ENCODE data around the gene CD151. TPM values are rescaled to one million over a fixed set of nuclear protein-coding genes. Genes with fewer than 3 reads are reported as not detected.

Gene CD151
- total RNA-seq, 2 experiments from 2014 or later: 0.28 to 0.84 TPM

GRCh38 chr11:884578-885070, 51.9 kb downstream of the CD151 start:
- no peaks in the 10 kb centered on the region for H4K20me1 ChIP-seq (ENCODE audit: insufficient read depth, low read length)
- no peak overlapping the region for H3K4me3 ChIP-seq (ENCODE audit: low read depth, low read length, poor library complexity, severe bottlenecking)
- intact Hi-C loops (cut with micrococcal nuclease; ENCODE audit: unreplicated experiment): no loop called here
- ChIA-PET POLR2A (no interaction called here), CTCF (ENCODE audit: unreplicated experiment) (no interaction called here)
- no peak overlapping the region for H3K27ac ChIP-seq (ENCODE audit: low read depth, low read length, poor library complexity, severe bottlenecking)
- TF ChIP-seq EZH2phosphoT487 (IDR thresholded peaks at IDR 0.05; ENCODE audit: borderline replicate concordance, low read depth, low read length): no peak
- TF ChIP-seq CTCF (conservative IDR thresholded peaks at IDR 0.05; ENCODE audit: low read length): no peak
- H3K79me2 ChIP-seq (ENCODE audit: insufficient read depth, low read depth, low read length): no peaks in the 10 kb centered on the region
- H3K4me1 ChIP-seq (ENCODE audit: insufficient read depth, low read length, poor library complexity, severe bottlenecking): no peaks in the 10 kb centered on the region
- H3K9me2 ChIP-seq (ENCODE audit: insufficient read depth, low read length): no peaks in the 10 kb centered on the region
- no TSS peak for BruUV-seq (replicated peaks)
- H3K36me3 ChIP-seq (ENCODE audit: insufficient read depth, low read length): peaks cover 54% of the 10 kb centered on the region
- no peak for DNase-seq (ENCODE audit: low spot score)
- no peak overlapping the region for H3K4me2 ChIP-seq (ENCODE audit: low read length)
- no peak overlapping the region for H2AFZ ChIP-seq (ENCODE audit: low read length)
- no peaks in the 10 kb centered on the region for H3K9me3 ChIP-seq (ENCODE audit: low read length)

GRCh38 chr11:886568-886967, 53.8 kb downstream of the CD151 start:
- Histone ChIP-seq H3K27ac (ENCODE audit: low read depth, low read length, poor library complexity, severe bottlenecking) (no peak overlapping the region), H4K20me1 (ENCODE audit: insufficient read depth, low read length) (no peaks in the 10 kb centered on the region), H3K9me2 (ENCODE audit: insufficient read depth, low read length) (no peaks in the 10 kb centered on the region), H3K4me3 (ENCODE audit: low read depth, low read length, poor library complexity, severe bottlenecking) (no peak overlapping the region), H3K4me2 (ENCODE audit: low read length) (no peak overlapping the region), H3K36me3 (ENCODE audit: insufficient read depth, low read length) (peaks cover 41% of the 10 kb centered on the region), H2AFZ (ENCODE audit: low read length) (no peak overlapping the region), H3K9me3 (ENCODE audit: low read length) (no peaks in the 10 kb centered on the region), H3K4me1 (ENCODE audit: insufficient read depth, low read length, poor library complexity, severe bottlenecking) (no peaks in the 10 kb centered on the region), H3K79me2 (ENCODE audit: insufficient read depth, low read depth, low read length) (no peaks in the 10 kb centered on the region)
- intact Hi-C loops (cut with micrococcal nuclease; ENCODE audit: unreplicated experiment): no loop called here
- CTCF ChIA-PET (ENCODE audit: unreplicated experiment): no interaction called here
- BruUV-seq (replicated peaks): no TSS peak
- DNase-seq (ENCODE audit: low spot score): no peak
- TF ChIP-seq CTCF (conservative IDR thresholded peaks at IDR 0.05; ENCODE audit: low read length) (no peak), EZH2phosphoT487 (IDR thresholded peaks at IDR 0.05; ENCODE audit: borderline replicate concordance, low read depth, low read length) (no peak)
- POLR2A ChIA-PET: interaction anchor here (0.6 kb wide), 1 partner anchor 392 kb away, joined by 3 read pairs; no protein-coding TSS in a partner anchor

- Histone ChIP-seq H3K4me1 (ENCODE audit: insufficient read depth, low read length, poor library complexity, severe bottlenecking) (no peaks in the 10 kb centered on the region), H3K4me3 (ENCODE audit: low read depth, low read length, poor library complexity, severe bottlenecking) (no peak overlapping the region), H3K9me2 (ENCODE audit: insufficient read depth, low read length) (no peaks in the 10 kb centered on the region), H3K79me2 (ENCODE audit: insufficient read depth, low read depth, low read length) (no peaks in the 10 kb centered on the region), H3K27ac (ENCODE audit: low read depth, low read length, poor library complexity, severe bottlenecking) (no peak overlapping the region), H3K36me3 (ENCODE audit: insufficient read depth, low read length) (peaks cover 35% of the 10 kb centered on the region), H4K20me1 (ENCODE audit: insufficient read depth, low read length) (no peaks in the 10 kb centered on the region), H3K9me3 (ENCODE audit: low read length) (no peaks in the 10 kb centered on the region), H2AFZ (ENCODE audit: low read length) (no peak overlapping the region), H3K4me2 (ENCODE audit: low read length) (no peak overlapping the region)
- ChIA-PET CTCF (ENCODE audit: unreplicated experiment) (no interaction called here), POLR2A (no interaction called here)
- no peak for TF ChIP-seq EZH2phosphoT487 (IDR thresholded peaks at IDR 0.05; ENCODE audit: borderline replicate concordance, low read depth, low read length)
- TF ChIP-seq CTCF (conservative IDR thresholded peaks at IDR 0.05; ENCODE audit: low read length): no peak
- no TSS peak for BruUV-seq (replicated peaks)
- intact Hi-C loops (cut with micrococcal nuclease; ENCODE audit: unreplicated experiment): no loop called here
- no peak for DNase-seq (ENCODE audit: low spot score)
These were observed 54.8 kb downstream of the CD151 start for GRCh38 chr11:887589-887988.

Small RNA genes within 50 kb of the gene (small RNA-seq; reads per million reads assigned to genes)
- gene SNORA52: not detected

Other genes starting within 250 kb of the CD151 start
- 18.7 and 20.9 TPM in 2 replicates for gene IRF7, start 217.0 kb upstream of the CD151 start, total RNA-seq (2014; rRNA removed; shearing (Covaris generic))
- 15.8 and 16.6 TPM in 2 replicates for gene IRF7, start 217.0 kb upstream of the CD151 start, total RNA-seq (2022)
- gene CDHR5, start 208.0 kb upstream of the CD151 start, total RNA-seq (2014; rRNA removed; shearing (Covaris generic)): not detected in 2 replicates
- not detected in 2 replicates for gene CDHR5, start 208.0 kb upstream of the CD151 start, total RNA-seq (2022)
- gene SCT, start 205.8 kb upstream of the CD151 start, total RNA-seq (2014; rRNA removed; shearing (Covaris generic)): not detected in 2 replicates
- not detected in 2 replicates for gene SCT, start 205.8 kb upstream of the CD151 start, total RNA-seq (2022)
- 0.16 and 2.2 TPM in 2 replicates for gene DRD4, start 195.7 kb upstream of the CD151 start, total RNA-seq (2014; rRNA removed; shearing (Covaris generic))
- gene DRD4, start 195.7 kb upstream of the CD151 start, total RNA-seq (2022): 3.1 and 3.5 TPM in 2 replicates
- gene DEAF1, start 137.7 kb upstream of the CD151 start, total RNA-seq (2014; rRNA removed; shearing (Covaris generic)): 35.6 and 42.7 TPM in 2 replicates
- gene DEAF1, start 137.7 kb upstream of the CD151 start, total RNA-seq (2022): 63.0 and 66.2 TPM in 2 replicates
- 52.8 and 56.8 TPM in 2 replicates for gene TMEM80, start 137.1 kb upstream of the CD151 start, total RNA-seq (2014; rRNA removed; shearing (Covaris generic))
- gene TMEM80, start 137.1 kb upstream of the CD151 start, total RNA-seq (2022): 51.6 and 52.7 TPM in 2 replicates
- 3.8 and 4.8 TPM in 2 replicates for gene EPS8L2, start 126.7 kb upstream of the CD151 start, total RNA-seq (2014; rRNA removed; shearing (Covaris generic))
- gene EPS8L2, start 126.7 kb upstream of the CD151 start, total RNA-seq (2022): 7.1 and 9.3 TPM in 2 replicates
- gene TALDO1, start 85.5 kb upstream of the CD151 start, total RNA-seq (2014; rRNA removed; shearing (Covaris generic)): 209 and 226 TPM in 2 replicates
- gene TALDO1, start 85.5 kb upstream of the CD151 start, total RNA-seq (2022): 172 and 195 TPM in 2 replicates
- 73.3 and 109 TPM in 2 replicates for gene GATD1, start 55.5 kb upstream of the CD151 start, total RNA-seq (2014; rRNA removed; shearing (Covaris generic))
- 117 and 141 TPM in 2 replicates for gene GATD1, start 55.5 kb upstream of the CD151 start, total RNA-seq (2022)
- gene CEND1, start 42.9 kb upstream of the CD151 start, total RNA-seq (2014; rRNA removed; shearing (Covaris generic)): 17.5 and 17.6 TPM in 2 replicates
- gene CEND1, start 42.9 kb upstream of the CD151 start, total RNA-seq (2022): 25.6 and 32.5 TPM in 2 replicates
- 22.7 and 30.8 TPM in 2 replicates for gene SLC25A22, start 34.7 kb upstream of the CD151 start, total RNA-seq (2014; rRNA removed; shearing (Covaris generic))
- gene SLC25A22, start 34.7 kb upstream of the CD151 start, total RNA-seq (2022): 46.2 and 50.9 TPM in 2 replicates
- 31.2 and 33.6 TPM in 2 replicates for gene PIDD1, start 27.7 kb upstream of the CD151 start, total RNA-seq (2014; rRNA removed; shearing (Covaris generic))
- 47.7 and 49.1 TPM in 2 replicates for gene PIDD1, start 27.7 kb upstream of the CD151 start, total RNA-seq (2022)
- 1,564 and 1,687 TPM in 2 replicates for gene RPLP2, start 23.0 kb upstream of the CD151 start, total RNA-seq (2014; rRNA removed; shearing (Covaris generic))
- 3,121 and 3,147 TPM in 2 replicates for gene RPLP2, start 23.0 kb upstream of the CD151 start, total RNA-seq (2022)
- gene PNPLA2, start 14.0 kb upstream of the CD151 start, total RNA-seq (2014; rRNA removed; shearing (Covaris generic)): 15.1 and 19.8 TPM in 2 replicates
- 41.2 and 57.5 TPM in 2 replicates for gene PNPLA2, start 14.0 kb upstream of the CD151 start, total RNA-seq (2022)
- 2.2 and 2.8 TPM in 2 replicates for gene CRACR2B, start 5.0 kb upstream of the CD151 start, total RNA-seq (2014; rRNA removed; shearing (Covaris generic))
- 20.1 and 21.0 TPM in 2 replicates for gene CRACR2B, start 5.0 kb upstream of the CD151 start, total RNA-seq (2022)
- gene POLR2L, start 9.6 kb downstream of the CD151 start, total RNA-seq (2014; rRNA removed; shearing (Covaris generic)): 206 and 224 TPM in 2 replicates
- 64.5 and 88.3 TPM in 2 replicates for gene POLR2L, start 9.6 kb downstream of the CD151 start, total RNA-seq (2022)
- 8.9 and 12.1 TPM in 2 replicates for gene TSPAN4, start 9.9 kb downstream of the CD151 start, total RNA-seq (2014; rRNA removed; shearing (Covaris generic))
- 8.0 and 9.4 TPM in 2 replicates for gene TSPAN4, start 9.9 kb downstream of the CD151 start, total RNA-seq (2022)
- 30.6 and 39.4 TPM in 2 replicates for gene CHID1, start 77.9 kb downstream of the CD151 start, total RNA-seq (2014; rRNA removed; shearing (Covaris generic))
- gene CHID1, start 77.9 kb downstream of the CD151 start, total RNA-seq (2022): 69.6 and 71.1 TPM in 2 replicates
- gene AP2A2, start 92.9 kb downstream of the CD151 start, total RNA-seq (2014; rRNA removed; shearing (Covaris generic)): 22.4 and 24.9 TPM in 2 replicates
- gene AP2A2, start 92.9 kb downstream of the CD151 start, total RNA-seq (2022): 40.0 and 43.0 TPM in 2 replicates
- not detected in 2 replicates for gene MUC6, start 203.8 kb downstream of the CD151 start, total RNA-seq (2014; rRNA removed; shearing (Covaris generic))
- gene MUC6, start 203.8 kb downstream of the CD151 start, total RNA-seq (2022): not detected in 2 replicates
- gene MUC2, start 241.9 kb downstream of the CD151 start, total RNA-seq (2014; rRNA removed; shearing (Covaris generic)): not detected in 2 replicates
- not detected in 2 replicates for gene MUC2, start 241.9 kb downstream of the CD151 start, total RNA-seq (2022)